GM12875 (cell line): ENCODE measurements around the gene CDKL5.

ENCODE experiments used
- H3K4me3 ChIP-seq: one replicate; pipeline ENCODE4 v1.5.1; 2011; ENCODE audit warnings: low read depth, low read length, control low read depth
- TF ChIP-seq, protein P1 (sequence below): IDR thresholded peaks from 2 replicates; pipeline ENCODE4 v1.5.1; 2011; ENCODE audit warnings: low read depth, mild to moderate bottlenecking, control low read depth, inconsistent platforms, low read length, moderate library complexity, borderline replicate concordance; ENCODE audit not compliant: insufficient read depth

Gene CDKL5

GRCh38 chrX:18607966-18608365 lies 182.6 kb downstream of the CDKL5 start:
- H3K4me3 ChIP-seq, result no peak overlapping the region
- TF ChIP-seq, protein P1, sequence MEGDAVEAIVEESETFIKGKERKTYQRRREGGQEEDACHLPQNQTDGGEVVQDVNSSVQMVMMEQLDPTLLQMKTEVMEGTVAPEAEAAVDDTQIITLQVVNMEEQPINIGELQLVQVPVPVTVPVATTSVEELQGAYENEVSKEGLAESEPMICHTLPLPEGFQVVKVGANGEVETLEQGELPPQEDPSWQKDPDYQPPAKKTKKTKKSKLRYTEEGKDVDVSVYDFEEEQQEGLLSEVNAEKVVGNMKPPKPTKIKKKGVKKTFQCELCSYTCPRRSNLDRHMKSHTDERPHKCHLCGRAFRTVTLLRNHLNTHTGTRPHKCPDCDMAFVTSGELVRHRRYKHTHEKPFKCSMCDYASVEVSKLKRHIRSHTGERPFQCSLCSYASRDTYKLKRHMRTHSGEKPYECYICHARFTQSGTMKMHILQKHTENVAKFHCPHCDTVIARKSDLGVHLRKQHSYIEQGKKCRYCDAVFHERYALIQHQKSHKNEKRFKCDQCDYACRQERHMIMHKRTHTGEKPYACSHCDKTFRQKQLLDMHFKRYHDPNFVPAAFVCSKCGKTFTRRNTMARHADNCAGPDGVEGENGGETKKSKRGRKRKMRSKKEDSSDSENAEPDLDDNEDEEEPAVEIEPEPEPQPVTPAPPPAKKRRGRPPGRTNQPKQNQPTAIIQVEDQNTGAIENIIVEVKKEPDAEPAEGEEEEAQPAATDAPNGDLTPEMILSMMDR, result no peak

DNA sequence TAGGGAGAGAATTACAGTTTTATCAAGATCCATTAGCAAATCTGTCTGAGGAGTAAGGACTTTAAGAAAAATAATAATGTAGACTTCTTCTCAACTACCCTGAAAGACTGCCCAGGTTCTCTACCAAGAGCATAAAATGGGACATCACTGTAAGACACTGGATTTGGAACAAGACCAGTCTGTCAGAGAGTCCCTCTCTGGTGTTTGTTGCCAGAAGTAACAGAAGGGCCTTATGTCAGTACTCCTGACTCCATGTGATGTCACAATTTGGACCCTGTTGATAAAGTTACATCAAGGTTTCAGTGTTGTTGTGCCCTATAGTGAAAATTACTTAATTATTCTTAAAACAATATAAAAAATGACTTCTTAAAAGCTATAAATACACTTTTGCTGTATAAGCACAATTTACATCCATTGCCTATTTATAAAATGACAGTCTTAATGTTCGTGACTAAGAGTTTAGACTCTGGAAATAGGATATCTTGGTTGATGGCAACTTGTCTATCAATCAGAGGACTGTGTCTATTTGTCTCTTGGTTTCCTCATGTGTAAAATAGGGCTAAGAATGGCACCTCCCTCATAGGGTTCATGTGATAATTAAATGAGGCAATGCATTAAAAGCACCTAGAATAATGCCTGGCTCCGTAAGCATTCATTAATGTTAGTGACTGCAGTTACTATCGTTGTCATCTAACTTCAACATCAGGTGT lies 188.7 kb downstream of the CDKL5 start:
- H3K4me3 ChIP-seq, result no peak overlapping the region
- TF ChIP-seq, protein P1, result no peak

GRCh38 chrX:18616688-18617406 lies 191.4 kb downstream of the CDKL5 start:
- no peak overlapping the region for H3K4me3 ChIP-seq
- TF ChIP-seq, protein P1, result no peak

DNA sequence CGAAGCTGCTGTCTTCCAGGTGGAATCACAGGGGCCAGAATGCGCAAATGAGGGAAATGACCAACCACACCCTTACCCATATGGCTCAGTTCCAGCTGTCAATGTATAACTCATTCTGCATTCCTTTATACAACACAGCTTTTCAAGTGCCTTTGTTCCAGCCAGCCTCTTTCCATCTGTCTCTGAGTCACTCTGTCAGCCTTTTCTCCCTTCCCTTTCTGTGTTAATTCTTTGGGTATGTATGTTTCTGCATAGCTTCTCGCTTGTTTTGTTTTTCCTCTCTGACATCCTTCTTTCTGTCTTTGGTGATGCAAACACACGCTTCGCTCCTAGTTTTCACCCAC lies 192.0 kb downstream of the CDKL5 start:
- TF ChIP-seq, protein P1, result no peak
- H3K4me3 ChIP-seq, result no peak overlapping the region

DNA sequence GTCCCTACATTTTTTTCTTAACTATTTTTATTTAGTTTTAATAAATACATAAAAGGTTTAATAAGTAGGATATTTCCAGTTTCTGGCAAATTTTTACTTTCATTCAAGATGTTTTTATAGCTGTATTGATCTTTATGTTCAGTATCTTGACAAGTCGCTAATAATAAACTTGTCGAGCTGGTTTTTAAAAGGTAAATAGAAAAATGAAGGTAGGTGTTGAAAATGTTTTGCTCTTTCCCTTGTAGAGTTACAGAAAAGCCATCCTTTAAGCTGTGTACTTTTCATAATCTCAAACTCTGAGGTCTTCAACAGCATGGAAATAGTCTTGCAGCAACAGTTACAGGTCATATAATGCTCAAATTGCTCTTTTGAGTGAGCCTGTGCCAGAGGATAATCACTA lies 193.9 kb downstream of the CDKL5 start:
- no peak overlapping the region for H3K4me3 ChIP-seq
- TF ChIP-seq, protein P1, result no peak

- TF ChIP-seq, protein P1, result no peak
- no peak overlapping the region for H3K4me3 ChIP-seq
Measured at GRCh38 chrX:18620349-18620748, 194.9 kb downstream of the CDKL5 start.

- no peak overlapping the region for H3K4me3 ChIP-seq
- TF ChIP-seq, protein P1, result no peak
Measured at GRCh38 chrX:18624599-18624998, 199.2 kb downstream of the CDKL5 start.
